GM21367 (cell line): ENCODE results near the gene LPCAT1.
"Not testable (repeated sequence)": the region's sequence is repeated elsewhere in the genome, so short reads cannot be mapped to it uniquely, and the experiment has no call there.

Experiments used
- ATAC-seq: cut with Tn5 transposase; IDR thresholded peaks from one replicate; pipeline ENCODE4 v1.9.1; 2021; ENCODE audit not compliant: unreplicated experiment

The LPCAT1 gene

GRCh38 chr5:1468629-1469527, 54.9 kb downstream of the LPCAT1 start:
- no peak for ATAC-seq

- ATAC-seq = no peak
Observed at GRCh38 chr5:1468247-1468612, 55.5 kb downstream of the LPCAT1 start.

- ATAC-seq = no peak
Observed at GRCh38 chr5:1467341-1468246, 56.2 kb downstream of the LPCAT1 start.

- ATAC-seq = no peak
Observed at GRCh38 chr5:1466631-1467265, 57.0 kb downstream of the LPCAT1 start.

- no peak for ATAC-seq
Observed at GRCh38 chr5:1465966-1466471, 57.7 kb downstream of the LPCAT1 start.

- no peak for ATAC-seq
Observed at GRCh38 chr5:1465117-1465516, 58.6 kb downstream of the LPCAT1 start.

- no peak for ATAC-seq
Observed at GRCh38 chr5:1464511-1464910, 59.2 kb downstream of the LPCAT1 start.

GRCh38 chr5:1464096-1464446, 59.7 kb downstream of the LPCAT1 start:
- no peak for ATAC-seq

GRCh38 chr5:1463326-1464095, 60.2 kb downstream of the LPCAT1 start:
- no peak for ATAC-seq

- ATAC-seq = no peak
Observed at GRCh38 chr5:1462358-1462757, 61.4 kb downstream of the LPCAT1 start.

GRCh38 chr5:1461396-1461795, 62.4 kb downstream of the LPCAT1 start:
- ATAC-seq = no peak

GRCh38 chr5:1460054-1460682, 63.6 kb downstream of the LPCAT1 start:
- ATAC-seq = no peak

- ATAC-seq = not testable (repeated sequence)
Observed at GRCh38 chr5:1459435-1459834, 64.3 kb downstream of the LPCAT1 start.

- not testable (repeated sequence) for ATAC-seq
Observed at GRCh38 chr5:1456110-1456881, 67.5 kb downstream of the LPCAT1 start.

- no peak for ATAC-seq
Observed at GRCh38 chr5:1453613-1454012, 70.1 kb downstream of the LPCAT1 start.

GRCh38 chr5:1449081-1449630, 74.6 kb downstream of the LPCAT1 start:
- ATAC-seq = no peak

GRCh38 chr5:1448511-1449011, 75.2 kb downstream of the LPCAT1 start:
- no peak for ATAC-seq

- ATAC-seq = no peak
Observed at GRCh38 chr5:1447671-1448361, 75.9 kb downstream of the LPCAT1 start.
